Stimulated activated CD8-positive, alpha-beta memory T cell treated with anti-CD3 and anti-CD28 coated beads, Interleukin-4, amount 100 ng/mL, for 4 hours (primary cell): ENCODE data around the gene TOM1.

Source experiments
- DNase-seq, 2 donors: peaks; one replicate each; pipeline ENCODE4 v3.0.0-alpha.2; 2020; ENCODE audit warnings: low read depth in 2 of 2, low spot score in 1 of 2

TOM1 gene

GRCh38 chr22:35322893-35323292 is 23.2 kb downstream of the TOM1 start:
- no peak for DNase-seq

- DNase-seq: no peak
Observed at GRCh38 chr22:35323305-35323704, 23.6 kb downstream of the TOM1 start.

- no peak for DNase-seq
Observed at GRCh38 chr22:35324067-35324466, 24.4 kb downstream of the TOM1 start.

GRCh38 chr22:35324762-35325161 is 25.1 kb downstream of the TOM1 start:
- DNase-seq: no peak

GRCh38 chr22:35325209-35325608 is 25.5 kb downstream of the TOM1 start:
- DNase-seq: no peak

- DNase-seq: no peak
Observed at GRCh38 chr22:35326854-35327562, 27.3 kb downstream of the TOM1 start.

GRCh38 chr22:35327690-35328471 is 28.2 kb downstream of the TOM1 start:
- no peak for DNase-seq

GRCh38 chr22:35328472-35328885 is 28.8 kb downstream of the TOM1 start:
- no peak for DNase-seq

GRCh38 chr22:35329114-35329847 is 29.6 kb downstream of the TOM1 start:
- DNase-seq: no peak

GRCh38 chr22:35330258-35330861 is 30.7 kb downstream of the TOM1 start:
- peak; percentile 18 to 25 for DNase-seq

GRCh38 chr22:35332278-35332677 is 32.6 kb downstream of the TOM1 start:
- DNase-seq: no peak

GRCh38 chr22:35333220-35333619 is 33.5 kb downstream of the TOM1 start:
- DNase-seq: no peak

GRCh38 chr22:35334004-35334403 is 34.3 kb downstream of the TOM1 start:
- DNase-seq: no peak

GRCh38 chr22:35335468-35335867 is 35.8 kb downstream of the TOM1 start:
- DNase-seq: no peak

- DNase-seq: no peak
Observed at GRCh38 chr22:35335936-35336781, 36.5 kb downstream of the TOM1 start.

- no peak for DNase-seq
Observed at GRCh38 chr22:35337932-35338331, 38.2 kb downstream of the TOM1 start.

GRCh38 chr22:35341090-35341874 is 41.6 kb downstream of the TOM1 start:
- no peak for DNase-seq

- DNase-seq: no peak
Observed at GRCh38 chr22:35342390-35342789, 42.7 kb downstream of the TOM1 start.

- no peak for DNase-seq
Observed at GRCh38 chr22:35343664-35344550, 44.2 kb downstream of the TOM1 start.
